Medulla oblongata (tissue), 1 donor: Measurements from ENCODE around the gene EVPL.

Experiments used
- DNase-seq: peaks from one replicate; pipeline ENCODE4 v3.0.0-alpha.2; 2015; ENCODE audit errors: extremely low spot score

EVPL gene

DNA sequence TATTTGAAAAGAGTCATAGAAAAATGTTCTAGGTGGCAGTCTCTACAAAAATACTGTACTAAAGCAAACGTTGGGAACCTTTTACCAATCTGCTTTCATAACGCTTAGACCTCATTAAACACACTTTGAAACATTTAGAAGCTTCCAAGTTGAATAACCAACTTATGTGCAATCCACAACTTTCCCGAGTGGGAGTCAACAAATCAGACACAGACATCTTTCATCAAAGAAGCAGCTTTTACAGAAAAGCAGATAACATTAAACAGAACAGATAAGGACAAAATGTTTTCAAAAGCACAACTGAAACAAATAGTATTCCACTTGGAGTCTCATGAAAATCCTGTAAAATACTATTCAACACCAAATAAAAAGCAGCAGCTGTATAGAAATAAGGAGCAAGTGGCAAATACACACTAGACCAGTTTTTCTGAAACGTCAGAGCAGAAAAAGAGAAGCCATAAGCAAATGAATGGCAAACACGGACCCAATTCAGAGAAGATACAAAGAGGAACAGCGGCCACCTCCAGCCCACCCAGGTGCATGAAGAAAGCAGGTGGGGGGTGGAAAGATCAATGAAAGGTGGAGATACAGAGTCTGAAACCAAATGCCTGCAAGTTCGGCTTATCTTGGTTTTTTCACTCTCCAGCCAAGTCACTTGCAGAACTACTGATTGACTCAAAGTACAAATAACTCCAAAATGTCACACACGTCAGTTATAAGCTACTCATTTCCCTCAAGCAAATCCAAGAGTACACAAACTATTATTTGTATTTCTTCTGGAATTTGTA lies 67.9 kb downstream of the EVPL start:
- no peak for DNase-seq
